CD14-positive monocyte (primary cell): ENCODE results near the gene KBTBD3. TPM values are rescaled to one million over a fixed set of nuclear protein-coding genes. Genes with fewer than 3 reads are reported as not detected.

Experiments
- DNase-seq, 3 donors: peaks; one replicate each; pipeline ENCODE4 v3.0.0-alpha.2; 2011 to 2022
- H2AFZ ChIP-seq: 2 replicates; pipeline ENCODE4 v1.6.0; 2012; ENCODE audit warnings: mild to moderate bottlenecking, low read depth, low read length, inconsistent platforms; ENCODE audit not compliant: insufficient read depth, poor library complexity, severe bottlenecking
- H3K27ac ChIP-seq, 2 donors: 1 replicate in 1 of 2; 2 replicates in 1 of 2; pipeline ENCODE4 v1.5.1; 2012 to 2013; ENCODE audit warnings: low read length in 2 of 2, control low read depth in 1 of 2, inconsistent platforms in 1 of 2, low read depth in 1 of 2, mild to moderate bottlenecking in 1 of 2
- H3K27me3 ChIP-seq, 2 donors: one replicate each; pipeline versions ENCODE4 v1.6.0 to v1.6.1; 2011 to 2013; ENCODE audit warnings: low read length in 2 of 2; ENCODE audit not compliant: control insufficient read depth in 2 of 2, insufficient read depth in 2 of 2
- H3K36me3 ChIP-seq, 2 donors: replicated peaks in 1 of 2; 1 replicate in 1 of 2; 2 replicates in 1 of 2; pipeline versions ENCODE4 v1.5.1 to v1.6.1; 2012 to 2013; ENCODE audit warnings: low read length in 2 of 2, control low read depth in 1 of 2, inconsistent platforms in 1 of 2, mild to moderate bottlenecking in 1 of 2; ENCODE audit not compliant: insufficient read depth in 2 of 2, control insufficient read depth in 1 of 2
- H3K4me1 ChIP-seq, 2 donors: 1 replicate in 1 of 2; 2 replicates in 1 of 2; pipeline versions ENCODE4 v1.5.1 to v1.6.1; 2012 to 2013; ENCODE audit warnings: low read length in 2 of 2, control low read depth in 1 of 2, inconsistent platforms in 1 of 2, mild to moderate bottlenecking in 1 of 2, moderate library complexity in 1 of 2; ENCODE audit not compliant: insufficient read depth in 2 of 2, control insufficient read depth in 1 of 2
- H3K4me2 ChIP-seq: replicated peaks from 2 replicates; pipeline ENCODE3; 2012; ENCODE audit warnings: low read length, moderate library complexity, mild to moderate bottlenecking; ENCODE audit not compliant: poor library complexity, severe bottlenecking; ENCODE audit errors: extremely low read depth
- H3K4me3 ChIP-seq, 3 experiments: fragments of 200-600 bp in 1 of 3; sonication (generic) in 1 of 3; replicated peaks in 1 of 3; 1 replicate in 2 of 3; 2 replicates in 1 of 3; pipeline ENCODE4 v1.5.1; 2011 to 2013; ENCODE audit warnings: low read length in 3 of 3, mild to moderate bottlenecking in 3 of 3, control low read depth in 2 of 3, low read depth in 2 of 3, inconsistent platforms in 1 of 3, moderate library complexity in 1 of 3
- H3K79me2 ChIP-seq: 2 replicates; pipeline ENCODE4 v1.6.0; 2012; ENCODE audit warnings: mild to moderate bottlenecking, control low read depth, inconsistent platforms, low read length, moderate library complexity; ENCODE audit not compliant: insufficient read depth
- H3K9ac ChIP-seq: 2 replicates; pipeline ENCODE4 v1.6.0; 2017; ENCODE audit warnings: low read length, mild to moderate bottlenecking; ENCODE audit not compliant: insufficient read depth, poor library complexity, severe bottlenecking
- H3K9me3 ChIP-seq, 2 donors: replicated peaks in 1 of 2; 1 replicate in 1 of 2; 2 replicates in 1 of 2; pipeline versions ENCODE4 v1.5.1 to v1.6.1; 2012 to 2013; ENCODE audit warnings: low read length in 2 of 2, control low read depth in 1 of 2; ENCODE audit not compliant: control insufficient read depth in 1 of 2, insufficient read depth in 1 of 2
- H4K20me1 ChIP-seq: 2 replicates; pipeline ENCODE4 v1.6.0; 2012; ENCODE audit warnings: mild to moderate bottlenecking, low read length, control low read depth, moderate library complexity; ENCODE audit not compliant: insufficient read depth
- H3K27ac Mint-ChIP-seq, 7 donors: one replicate each; pipeline ENCODE4 v1.8.0; 2020; ENCODE audit warnings: mild to moderate bottlenecking in 7 of 7, mixed read lengths in 7 of 7, moderate library complexity in 6 of 7, inconsistent platforms in 2 of 7
- H3K27me3 Mint-ChIP-seq, 3 donors: one replicate each; pipeline ENCODE4 v1.8.0; 2021 to 2022; ENCODE audit warnings: low read depth in 3 of 3, mild to moderate bottlenecking in 3 of 3, mixed read lengths in 3 of 3, moderate library complexity in 3 of 3, inconsistent platforms in 1 of 3
- H3K36me3 Mint-ChIP-seq, 2 donors: one replicate each; pipeline ENCODE4 v1.8.0; 2020; ENCODE audit warnings: mixed read lengths in 2 of 2, inconsistent platforms in 1 of 2, mild to moderate bottlenecking in 1 of 2
- H3K4me1 Mint-ChIP-seq: one replicate; pipeline ENCODE4 v1.8.0; 2020; ENCODE audit warnings: mild to moderate bottlenecking, mixed read lengths
- H3K4me3 Mint-ChIP-seq, 2 donors: one replicate each; pipeline ENCODE4 v1.8.0; 2020; ENCODE audit warnings: mild to moderate bottlenecking in 2 of 2, mixed read lengths in 2 of 2, moderate library complexity in 1 of 2
- H3K9me3 Mint-ChIP-seq, 7 donors: one replicate each; pipeline ENCODE4 v1.8.0; 2020 to 2022; ENCODE audit warnings: mixed read lengths in 7 of 7, mild to moderate bottlenecking in 6 of 7, moderate library complexity in 6 of 7, inconsistent platforms in 2 of 7
- CTCF ChIP-seq: fragments of 200-600 bp; IDR thresholded peaks from one replicate; pipeline ENCODE4 v1.8.0; 2022; ENCODE audit warnings: antibody characterized with exemption, mild to moderate bottlenecking
- WGBS: methylation state at CpG from one replicate; pipeline ENCODE4 v1.1.5; 2013; ENCODE audit warnings: missing lambda C conversion rate; ENCODE audit not compliant: insufficient coverage; 5-methylcytosine and 5-hydroxymethylcytosine counted together
- intact Hi-C, 2 donors: fragments of 100-400 bp; cut with micrococcal nuclease; formaldehyde crosslinking; loops; one replicate each; pipeline versions ENCODE4 v1.15.0 to v1.15.1; 2023
- polyA plus RNA-seq, 3 donors: library from polyadenylated mRNA; depleted of rRNA in 1 of 3; unstranded in 2 of 3; stranded (reverse) in 1 of 3; fragments of 300-500 nt in 2 of 3; fragments of >200 nt in 1 of 3; fragmentation: Illumina TruSeq in 2 of 3; gene quantifications; 1 replicate in 2 of 3; 2 replicates in 1 of 3; pipeline ENCODE4 v1.2.3, GENCODE V29; 2012 to 2021

The KBTBD3 gene
- polyA plus RNA-seq, 3 donors, result 1.5 to 5.9 (median 2.6) TPM

- Histone ChIP-seq H3K9me3 (no peaks in the 10 kb centered on the region), H4K20me1 (no peaks in the 10 kb centered on the region), H3K27me3 (no peaks in the 10 kb centered on the region), H3K4me1 (no peaks in the 10 kb centered on the region), H3K36me3 (no peaks in the 10 kb centered on the region), H3K79me2 (no peaks in the 10 kb centered on the region), H2AFZ (no peak overlapping the region), H3K4me3 (no peak overlapping the region), H3K27ac (no peak overlapping the region), H3K4me2 (no peak overlapping the region), H3K9ac (no peak overlapping the region)
- no peak for DNase-seq
- H3K4me1 Mint-ChIP-seq, result peaks cover 1% of the 10 kb centered on the region
- no peak overlapping the region for H3K27ac Mint-ChIP-seq
- H3K9me3 Mint-ChIP-seq, result peaks cover 0 to 6% (median 4%) of the 10 kb centered on the region in 7 donors
- no CpG with 5 or more reads among the region's 3 CpGs for WGBS
- TF ChIP-seq CTCF, result no peak
- no peak overlapping the region for H3K4me3 Mint-ChIP-seq
- H3K27me3 Mint-ChIP-seq, result peaks cover 0 to 3% (median 0%) of the 10 kb centered on the region in 3 donors
- intact Hi-C loops, result no loop called here
- peaks cover 6 to 7% of the 10 kb centered on the region in 2 donors for H3K36me3 Mint-ChIP-seq
Measured at GRCh38 chr11:106070606-106071005, 6.5 kb downstream of the KBTBD3 start.

GRCh38 chr11:106063009-106063408 lies 14.1 kb downstream of the KBTBD3 start:
- intact Hi-C loops, result no loop called here
- H3K4me3 ChIP-seq, result no peak overlapping the region

More at GRCh38 chr11:106063009-106063408, 14.1 kb downstream of the KBTBD3 start:
- Mint-ChIP-seq H3K27ac (no peak overlapping the region), H3K36me3 (peaks cover 10 to 12% of the 10 kb centered on the region in 2 donors), H3K4me3 (no peak overlapping the region), H3K27me3 (peaks cover 0 to 3% (median 0%) of the 10 kb centered on the region in 3 donors), H3K9me3 (peaks cover 3 to 13% (median 8%) of the 10 kb centered on the region in 7 donors), H3K4me1 (no peaks in the 10 kb centered on the region)
- TF ChIP-seq CTCF, result no peak
- Histone ChIP-seq H3K27ac (no peak overlapping the region), H3K36me3 (no peaks in the 10 kb centered on the region), H3K79me2 (no peaks in the 10 kb centered on the region), H2AFZ (no peak overlapping the region), H3K9ac (no peak overlapping the region), H3K4me1 (no peaks in the 10 kb centered on the region), H3K4me2 (no peak overlapping the region), H3K27me3 (no peaks in the 10 kb centered on the region), H3K9me3 (peaks cover 0 to 2% of the 10 kb centered on the region in 2 donors), H4K20me1 (no peaks in the 10 kb centered on the region)
- DNase-seq, result no peak
